T-helper 2 cell (primary cell): Measurements from ENCODE around the gene TRIP4.
A peak's percentile ranks its signal among the peaks of the same experiment; 100 is the strongest.
"Not testable (repeated sequence)": the region's sequence is repeated elsewhere in the genome, so short reads cannot be mapped to it uniquely, and the experiment has no call there.

Experiments
- DNase-seq, 5 experiments: peaks; one replicate each; pipeline versions ENCODE4 v3.0.0 to v3.0.0-alpha.2; 2012 to 2022

The TRIP4 gene

DNA sequence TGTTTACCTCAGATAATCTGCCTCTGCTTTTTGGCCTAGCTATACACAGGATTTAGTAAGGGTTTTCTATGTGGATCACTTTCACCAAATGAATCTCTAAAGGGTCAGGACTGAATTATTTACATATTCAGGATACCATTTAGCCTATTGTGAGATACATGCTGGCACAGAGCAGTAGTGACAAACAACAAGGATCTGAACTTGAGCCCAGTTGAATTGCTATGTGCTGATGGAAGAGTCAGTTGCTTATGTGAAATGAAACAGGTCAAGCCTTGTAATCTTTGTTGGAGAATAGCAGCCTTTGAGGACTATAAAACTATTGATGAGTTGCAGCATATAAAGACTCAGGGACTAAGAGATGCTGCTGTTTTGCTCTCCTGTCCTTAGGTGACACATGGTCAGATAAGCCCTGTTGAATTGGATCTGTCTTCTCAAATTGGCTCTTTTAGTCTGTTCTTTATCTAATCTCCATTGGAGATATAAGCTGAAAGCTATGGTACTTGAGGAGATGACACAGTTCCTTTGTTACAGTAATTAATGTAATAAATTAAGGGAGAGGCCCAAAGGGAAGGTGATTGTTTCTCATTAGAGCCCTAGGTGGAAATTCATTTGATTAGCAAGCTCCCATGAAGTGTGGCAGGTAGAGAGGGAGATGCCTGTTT lies 103.1 kb downstream of the TRIP4 start:
- no peak for DNase-seq

DNA sequence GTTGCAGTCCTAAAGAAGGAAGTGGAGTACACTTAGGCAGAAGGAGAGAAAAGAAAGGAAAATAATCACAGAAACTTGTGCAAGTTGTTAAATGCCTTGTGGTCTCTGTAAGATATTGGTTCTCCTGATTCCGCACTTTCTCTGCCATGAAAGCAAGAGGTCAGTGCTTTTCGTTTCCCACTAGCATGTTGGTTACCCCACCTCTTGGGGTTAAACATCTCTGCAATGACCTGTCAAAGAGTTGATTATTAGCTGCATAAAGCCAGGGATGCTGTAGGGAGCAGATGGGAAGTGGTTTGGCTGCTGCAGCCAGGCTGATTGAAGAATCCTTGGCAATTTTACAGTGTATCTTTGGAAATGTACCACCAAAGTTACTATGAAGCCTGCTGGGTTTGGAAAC lies 106.0 kb downstream of the TRIP4 start:
- DNase-seq, result no peak

DNA sequence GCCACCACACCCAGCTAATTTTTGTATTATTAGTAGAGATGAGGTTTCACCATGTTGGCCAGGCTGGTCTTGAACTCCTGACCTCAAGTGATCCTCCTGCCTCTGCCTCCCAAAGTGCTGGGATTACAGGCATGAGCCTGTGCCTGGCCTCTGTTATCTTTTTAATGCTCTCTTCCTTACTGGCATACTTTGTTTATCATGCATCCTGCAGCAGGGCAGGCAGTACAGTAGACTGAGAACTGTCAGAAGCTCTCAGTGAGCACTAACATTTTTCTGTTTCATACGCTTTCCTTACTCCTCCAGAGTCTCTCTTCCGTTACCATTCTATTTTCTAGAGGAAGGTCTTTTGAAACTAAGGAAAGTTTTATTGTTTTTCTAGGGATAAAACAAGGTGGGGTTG lies 108.3 kb downstream of the TRIP4 start:
- DNase-seq, result not testable (repeated sequence)

DNA sequence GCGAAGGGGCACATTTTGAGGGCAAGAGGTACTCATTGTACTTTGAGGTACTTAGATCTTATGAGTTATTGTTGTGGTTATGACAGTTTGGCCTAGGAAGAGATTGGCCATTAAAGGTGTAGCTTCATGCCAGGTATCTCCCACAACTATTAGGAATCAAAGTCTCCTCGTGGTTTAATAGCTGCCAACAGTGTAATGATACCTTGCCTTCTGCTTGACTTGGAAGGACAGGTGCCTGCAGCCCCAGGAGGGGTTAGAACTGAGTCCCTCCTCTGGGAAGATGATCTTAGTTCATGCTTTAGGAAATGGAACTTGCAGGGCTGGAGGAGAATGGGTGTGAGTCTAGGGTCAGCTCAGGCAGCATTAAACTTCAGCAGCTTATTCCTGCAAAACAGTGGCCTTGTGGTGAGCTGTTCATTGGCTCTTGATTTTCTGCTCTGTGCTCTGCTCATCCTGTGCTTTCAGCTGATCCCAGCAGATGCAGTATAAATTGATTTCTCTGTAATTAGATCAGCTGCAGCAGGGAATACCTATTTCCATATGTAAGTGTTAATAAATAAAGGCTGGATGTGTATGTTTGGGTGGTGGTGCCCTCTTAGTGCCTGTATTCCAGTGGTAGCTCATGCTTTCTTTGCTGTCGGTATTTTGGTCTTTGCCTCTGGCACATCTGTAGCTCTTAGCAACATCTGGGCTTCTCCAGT lies 113.2 kb downstream of the TRIP4 start:
- no peak for DNase-seq

DNA sequence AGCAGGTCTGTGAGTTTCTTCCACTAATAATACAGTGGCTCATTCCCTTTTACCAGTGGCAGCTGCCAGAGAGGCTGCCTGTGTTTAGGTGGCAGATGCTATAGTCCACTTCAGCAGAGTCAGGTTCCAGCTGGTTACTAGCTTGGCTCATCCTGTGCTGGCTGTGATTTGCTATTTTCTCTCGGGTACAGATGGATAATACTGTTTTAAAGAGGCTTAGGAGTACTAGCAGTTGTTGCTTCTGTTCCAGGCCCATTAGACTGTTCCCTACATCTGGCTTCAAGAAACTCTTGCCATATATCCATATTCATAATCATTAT lies 113.7 kb downstream of the TRIP4 start:
- no peak for DNase-seq

DNA sequence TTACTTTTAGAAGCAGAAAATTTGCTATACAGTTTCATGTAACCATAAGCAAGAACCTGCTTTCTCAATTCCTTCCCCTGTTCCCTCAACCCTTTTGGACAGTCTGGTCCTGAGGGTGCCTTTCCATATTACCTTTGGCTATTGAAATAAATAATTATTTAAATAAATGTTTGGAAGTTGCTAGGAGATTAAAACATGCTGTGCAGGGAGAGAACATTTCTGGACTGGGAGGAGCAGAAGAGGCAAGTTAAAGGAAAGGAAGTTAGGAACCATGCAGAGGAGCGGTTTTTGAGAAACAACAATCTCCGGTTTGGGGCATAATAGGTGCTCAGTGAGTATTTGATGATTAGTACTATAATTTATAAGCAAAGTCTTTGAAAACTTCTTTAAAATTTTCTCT lies 114.5 kb downstream of the TRIP4 start:
- DNase-seq, result no peak

DNA sequence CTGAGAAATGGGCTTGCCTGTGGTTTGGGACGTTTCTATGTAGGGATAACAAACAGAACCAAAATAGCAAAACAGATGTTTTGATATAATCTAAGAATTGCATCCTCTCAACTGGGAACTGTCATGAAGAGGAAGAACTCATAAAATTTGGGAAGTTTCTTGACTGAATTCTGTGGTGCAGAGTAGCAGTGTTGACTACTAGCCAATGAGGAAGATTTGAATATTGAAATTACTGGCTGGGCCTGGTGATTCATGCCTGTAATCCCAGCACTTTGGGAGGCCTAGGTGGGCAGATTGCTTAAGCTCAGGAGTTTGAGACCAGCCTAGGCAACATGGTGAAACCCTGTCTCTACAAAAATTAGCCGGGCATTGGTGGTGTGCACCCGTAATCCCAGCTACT lies 114.9 kb downstream of the TRIP4 start:
- DNase-seq, result no peak

DNA sequence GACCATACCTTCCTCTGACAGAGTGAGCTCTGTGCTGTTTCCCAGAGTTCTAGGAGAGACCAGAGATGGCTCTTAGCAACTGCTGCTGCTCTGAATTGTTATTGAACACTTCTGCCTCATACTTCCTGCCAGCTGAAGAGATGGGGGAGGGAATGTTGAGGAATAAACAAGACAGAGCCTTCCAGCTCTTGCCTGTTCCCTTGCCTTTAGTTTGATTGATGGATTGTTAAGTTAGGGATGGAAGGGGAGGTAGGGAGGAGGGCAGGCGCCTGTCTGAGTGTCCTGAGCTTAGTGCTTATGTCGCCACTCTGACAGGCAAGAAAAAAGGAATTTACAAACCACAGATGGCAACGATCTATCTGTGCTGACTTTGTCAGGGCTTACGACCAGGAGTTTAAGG lies 115.6 kb downstream of the TRIP4 start:
- peak in 1 of 5 experiments; percentile 10 for DNase-seq

DNA sequence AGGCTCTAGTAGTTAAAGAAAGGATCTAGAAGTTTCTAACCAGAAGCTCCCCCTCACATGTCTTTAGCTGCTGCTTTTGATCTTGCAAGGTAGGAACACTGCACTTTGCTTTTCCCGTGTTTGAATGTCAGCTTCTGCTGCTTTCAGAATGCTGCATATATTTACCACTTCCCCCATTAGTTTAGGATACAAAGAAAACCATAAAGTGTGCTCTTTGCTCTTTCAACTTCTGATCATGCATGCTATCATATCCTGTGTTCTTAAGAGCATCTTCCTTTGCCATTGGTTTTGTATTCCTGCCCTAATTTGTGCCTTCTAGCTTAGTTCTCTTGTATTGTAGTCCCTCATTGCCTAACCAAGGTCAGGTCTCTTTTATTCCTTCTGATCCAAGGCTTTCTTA lies 116.0 kb downstream of the TRIP4 start:
- peak in 1 of 5 experiments; percentile 31 for DNase-seq
